IMR-90 (cell line): Measurements from ENCODE around the gene FXN. TPM values are rescaled to one million over a fixed set of nuclear protein-coding genes. Genes with fewer than 3 reads are reported as not detected.

Experiments used
- ATAC-seq: fragments of 200-7000 bp; cut with Tn5 transposase; 2 replicates; pipeline ENCODE4 v1.9.1; 2020; ENCODE audit warnings: low read depth, mild to moderate bottlenecking, moderate library complexity
- BruUV-seq: library from RNA; stranded (reverse); fragments of 400-500 nt; replicated peaks from 2 replicates; lab custom pipeline; 2021; lab: Mats Ljungman, UMichigan
- CTCF ChIA-PET: fragments of 300-600 bp; formaldehyde crosslinking; extraction: SDS; loops from one replicate; lab custom pipeline; 2021; ENCODE audit warnings: antibody characterized with exemption; lab: Yijun Ruan, JAX
- POLR2A ChIA-PET: fragments of 300-600 bp; sonication (Branson Sonifier 250); formaldehyde crosslinking; loops from one replicate; lab custom pipeline; 2022; ENCODE audit warnings: antibody characterized with exemption; ENCODE audit not compliant: unreplicated experiment; lab: Charles Lee
- DNase-seq: peaks from one replicate; pipeline ENCODE4 v3.0.0; 2013
- H2AFZ ChIP-seq: replicated peaks from 2 replicates; pipeline ENCODE3; 2013; ENCODE audit warnings: low read length, mild to moderate bottlenecking; ENCODE audit not compliant: poor library complexity
- H2AK5ac ChIP-seq: 2 replicates; pipeline ENCODE4 v1.6.1; 2013; ENCODE audit warnings: low read depth, low read length, inconsistent platforms
- H2AK9ac ChIP-seq: replicated peaks from 2 replicates; pipeline ENCODE3; 2013; ENCODE audit warnings: mild to moderate bottlenecking, low read depth, low read length, moderate library complexity; ENCODE audit not compliant: poor library complexity
- H2BK120ac ChIP-seq: 2 replicates; pipeline ENCODE4 v1.6.1; 2013; ENCODE audit warnings: low read depth, low read length, inconsistent platforms
- H2BK15ac ChIP-seq: 3 replicates; pipeline ENCODE4 v1.6.1; 2013; ENCODE audit warnings: low read depth, low read length, inconsistent platforms
- H2BK20ac ChIP-seq: 2 replicates; pipeline ENCODE4 v1.6.1; 2013; ENCODE audit warnings: low read depth, mild to moderate bottlenecking, inconsistent platforms, low read length, moderate library complexity
- H2BK5ac ChIP-seq: 2 replicates; pipeline ENCODE4 v1.6.1; 2013; ENCODE audit warnings: mild to moderate bottlenecking, low read depth, low read length, inconsistent platforms; ENCODE audit not compliant: poor library complexity, severe bottlenecking
- H3K14ac ChIP-seq: replicated peaks from 2 replicates; pipeline ENCODE4 v1.6.1; 2013; ENCODE audit warnings: low read depth, low read length, inconsistent platforms
- H3K18ac ChIP-seq: 2 replicates; pipeline ENCODE4 v1.6.1; 2013; ENCODE audit warnings: low read depth, low read length, control low read depth
- H3K23ac ChIP-seq: 2 replicates; pipeline ENCODE4 v1.6.1; 2013; ENCODE audit warnings: low read depth, low read length, inconsistent platforms
- H3K27ac ChIP-seq: 2 replicates; pipeline ENCODE4 v1.5.1; 2013; ENCODE audit warnings: mild to moderate bottlenecking, control low read depth, low read length; ENCODE audit not compliant: insufficient read depth
- H3K27me3 ChIP-seq: 2 replicates; pipeline ENCODE4 v1.6.1; 2013; ENCODE audit warnings: low read length; ENCODE audit not compliant: control insufficient read depth, insufficient read depth
- H3K36me3 ChIP-seq: 2 replicates; pipeline ENCODE4 v1.6.1; 2013; ENCODE audit warnings: low read length, mixed read lengths; ENCODE audit not compliant: control insufficient read depth, insufficient read depth
- H3K4ac ChIP-seq: 2 replicates; pipeline ENCODE4 v1.6.1; 2013; ENCODE audit warnings: low read depth, low read length, inconsistent platforms
- H3K4me1 ChIP-seq: 2 replicates; pipeline ENCODE4 v1.6.1; 2013; ENCODE audit warnings: low read length, mixed read lengths; ENCODE audit not compliant: control insufficient read depth, insufficient read depth
- H3K4me2 ChIP-seq: 2 replicates; pipeline ENCODE4 v1.6.1; 2013; ENCODE audit warnings: low read depth, mild to moderate bottlenecking, control low read depth, low read length, moderate library complexity
- H3K4me3 ChIP-seq: 2 replicates; pipeline ENCODE4 v1.5.1; 2013; ENCODE audit warnings: low read depth, mild to moderate bottlenecking, control low read depth, low read length, moderate library complexity; ENCODE audit not compliant: insufficient read depth
- H3K56ac ChIP-seq: 2 replicates; pipeline ENCODE4 v1.6.1; 2013; ENCODE audit warnings: low read length, inconsistent platforms; ENCODE audit not compliant: insufficient read depth; ENCODE audit errors: extremely low read depth
- H3K79me1 ChIP-seq, 2 experiments: 2 replicates each; pipeline ENCODE4 v1.6.1; 2013; ENCODE audit warnings: low read length in 2 of 2, inconsistent platforms in 1 of 2, low read depth in 1 of 2
- H3K9ac ChIP-seq: 2 replicates; pipeline ENCODE4 v1.6.1; 2013; ENCODE audit warnings: low read depth, low read length, control low read depth
- H3K9me1 ChIP-seq: 2 replicates; pipeline ENCODE4 v1.6.1; 2013; ENCODE audit warnings: low read length, inconsistent platforms; ENCODE audit not compliant: insufficient read depth
- H3K9me3 ChIP-seq: 2 replicates; pipeline ENCODE4 v1.6.1; 2013; ENCODE audit warnings: low read length; ENCODE audit not compliant: control insufficient read depth, insufficient read depth
- H4K20me1 ChIP-seq: 2 replicates; pipeline ENCODE4 v1.6.1; 2013; ENCODE audit warnings: low read length, inconsistent platforms; ENCODE audit not compliant: insufficient read depth
- H4K5ac ChIP-seq: 2 replicates; pipeline ENCODE4 v1.6.1; 2013; ENCODE audit warnings: mild to moderate bottlenecking, low read depth, low read length, control low read depth
- H4K8ac ChIP-seq, 2 experiments: 2 replicates each; pipeline ENCODE4 v1.6.1; 2013; ENCODE audit warnings: low read depth in 2 of 2, low read length in 2 of 2, control low read depth in 1 of 2, inconsistent platforms in 1 of 2
- H4K91ac ChIP-seq: 2 replicates; pipeline ENCODE4 v1.6.1; 2013; ENCODE audit warnings: low read depth, low read length, inconsistent platforms; ENCODE audit not compliant: insufficient read depth
- BHLHE40 ChIP-seq: fragments of 150-350 bp; IDR thresholded peaks from 2 replicates; pipeline ENCODE4 v1.6.1; 2016; ENCODE audit warnings: mild to moderate bottlenecking, low read depth, low read length
- CEBPB ChIP-seq: IDR thresholded peaks from 2 replicates; pipeline ENCODE4 v1.6.1; 2012; ENCODE audit warnings: low read depth, low read length, improper control_type of control experiment
- CHD1 ChIP-seq: IDR thresholded peaks from 2 replicates; pipeline ENCODE4 v1.6.1; 2012; ENCODE audit warnings: low read depth, low read length, improper control_type of control experiment
- FOS ChIP-seq: fragments of 150-350 bp; IDR thresholded peaks from 2 replicates; pipeline ENCODE4 v1.6.1; 2016; ENCODE audit warnings: low read depth, low read length
- MAFK ChIP-seq: IDR thresholded peaks from 2 replicates; pipeline ENCODE4 v1.6.1; 2012; ENCODE audit warnings: low read depth, low read length, improper control_type of control experiment
- NFE2L2 ChIP-seq: fragments of 150-350 bp; IDR thresholded peaks from 2 replicates; pipeline ENCODE4 v1.6.1; 2016; ENCODE audit warnings: low read depth, mild to moderate bottlenecking, low read length
- POLR2A ChIP-seq: IDR thresholded peaks from 2 replicates; pipeline ENCODE4 v1.6.1; 2012; ENCODE audit warnings: mild to moderate bottlenecking, low read depth, low read length
- RAD21 ChIP-seq: IDR thresholded peaks from 2 replicates; pipeline ENCODE4 v1.6.1; 2012; ENCODE audit warnings: low read length, improper control_type of control experiment
- RCOR1 ChIP-seq: IDR thresholded peaks from 2 replicates; pipeline ENCODE4 v1.6.1; 2012; ENCODE audit warnings: mild to moderate bottlenecking, low read length, improper control_type of control experiment; ENCODE audit not compliant: insufficient replicate concordance
- RFX5 ChIP-seq: IDR thresholded peaks from 2 replicates; pipeline ENCODE4 v1.8.0; 2012; ENCODE audit warnings: low read depth, mild to moderate bottlenecking, low read length, moderate library complexity
- WGBS, 2 experiments: methylation state at CpG; one replicate each; pipeline versions ENCODE4 v1.1.5 to v1.1.7; 2013; ENCODE audit warnings: missing lambda C conversion rate in 2 of 2; ENCODE audit not compliant: insufficient read length in 1 of 2; ENCODE audit errors: extremely low coverage in 2 of 2; 5-methylcytosine and 5-hydroxymethylcytosine counted together
- dilution Hi-C: fragments of 300-500 bp; cut with HindIII; formaldehyde crosslinking; loops from one replicate; pipeline ENCODE4 v1.14.3; 2018; ENCODE audit warnings: low sequenced_read_pairs; ENCODE audit not compliant: unreplicated experiment
- in situ Hi-C: fragments of 300-500 bp; cut with MboI; formaldehyde crosslinking; loops from 3 replicates; pipeline ENCODE4 v1.14.3; 2019; ENCODE audit warnings: low sequenced_read_pairs, inconsistent platforms, mixed read lengths
- intact Hi-C: fragments of 100-400 bp; cut with micrococcal nuclease; formaldehyde crosslinking; loops from 2 replicates; pipeline ENCODE4 v1.10.0; 2022
- polyA plus RNA-seq, 3 experiments: library from polyadenylated mRNA; depleted of rRNA; stranded (reverse); fragments of >200 nt; gene quantifications; 2 replicates each; pipeline ENCODE4 v1.2.3, GENCODE V29; 2012; ENCODE audit warnings: low replicate concordance in 1 of 3
- total RNA-seq: library from RNA; depleted of rRNA; stranded (reverse); fragments of >200 nt; gene quantifications from 2 replicates; pipeline ENCODE4 v1.2.3, GENCODE V29; 2012
- TF ChIP-seq, protein P1 (sequence below): fragments of 150-350 bp; IDR thresholded peaks from 2 replicates; pipeline ENCODE4 v1.6.1; 2016; ENCODE audit warnings: low read depth, mild to moderate bottlenecking, low read length, moderate library complexity, borderline replicate concordance
- TF ChIP-seq, protein P2 (sequence below): conservative IDR thresholded peaks from 2 replicates; pipeline ENCODE4 v1.5.1; 2012; ENCODE audit warnings: mild to moderate bottlenecking, low read depth, low read length, improper control_type of control experiment

FXN gene
- total and polyA plus RNA-seq, 2 of the 4 experiments (the other 2 are of a cell fraction), result 3.9 to 18.1 TPM

DNA sequence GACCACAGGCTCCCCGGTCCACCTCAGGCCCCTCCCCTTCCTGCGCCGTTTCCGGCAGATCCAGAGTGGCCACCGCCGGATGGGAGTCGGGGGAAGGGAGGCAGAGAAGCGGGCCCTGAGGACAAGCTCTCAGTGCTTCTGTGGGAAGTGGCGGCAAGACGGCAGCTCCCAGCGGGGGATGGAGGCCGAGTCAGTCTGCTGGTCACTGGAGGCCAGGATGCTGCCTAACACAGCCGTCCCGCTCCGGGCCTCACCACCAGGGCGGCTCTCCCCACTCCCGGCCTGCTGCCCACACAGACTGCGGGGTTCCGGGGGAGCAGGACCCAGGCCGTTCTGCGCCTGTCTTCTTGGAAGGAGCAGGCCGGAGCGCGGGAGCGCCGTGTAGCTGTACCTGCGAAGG lies 31.4 kb downstream of the FXN start:
- peaks cover 11% of the 10 kb centered on the region for H3K36me3 ChIP-seq
- dilution Hi-C loops, result no loop called here
- no peak overlapping the region for H2AK5ac ChIP-seq
- no peak for ATAC-seq
- H3K79me1 ChIP-seq, result peaks cover 0 to 3% of the 10 kb centered on the region in 2 experiments; a peak in 1 of 4 replicates
- H2AFZ ChIP-seq, result no peak overlapping the region
- H3K4ac ChIP-seq, result no peak overlapping the region
- H3K9ac ChIP-seq, result no peak overlapping the region
- BruUV-seq, result no TSS peak
- TF ChIP-seq, protein P1, sequence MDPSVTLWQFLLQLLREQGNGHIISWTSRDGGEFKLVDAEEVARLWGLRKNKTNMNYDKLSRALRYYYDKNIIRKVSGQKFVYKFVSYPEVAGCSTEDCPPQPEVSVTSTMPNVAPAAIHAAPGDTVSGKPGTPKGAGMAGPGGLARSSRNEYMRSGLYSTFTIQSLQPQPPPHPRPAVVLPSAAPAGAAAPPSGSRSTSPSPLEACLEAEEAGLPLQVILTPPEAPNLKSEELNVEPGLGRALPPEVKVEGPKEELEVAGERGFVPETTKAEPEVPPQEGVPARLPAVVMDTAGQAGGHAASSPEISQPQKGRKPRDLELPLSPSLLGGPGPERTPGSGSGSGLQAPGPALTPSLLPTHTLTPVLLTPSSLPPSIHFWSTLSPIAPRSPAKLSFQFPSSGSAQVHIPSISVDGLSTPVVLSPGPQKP, result no peak
- TF ChIP-seq, protein P2, sequence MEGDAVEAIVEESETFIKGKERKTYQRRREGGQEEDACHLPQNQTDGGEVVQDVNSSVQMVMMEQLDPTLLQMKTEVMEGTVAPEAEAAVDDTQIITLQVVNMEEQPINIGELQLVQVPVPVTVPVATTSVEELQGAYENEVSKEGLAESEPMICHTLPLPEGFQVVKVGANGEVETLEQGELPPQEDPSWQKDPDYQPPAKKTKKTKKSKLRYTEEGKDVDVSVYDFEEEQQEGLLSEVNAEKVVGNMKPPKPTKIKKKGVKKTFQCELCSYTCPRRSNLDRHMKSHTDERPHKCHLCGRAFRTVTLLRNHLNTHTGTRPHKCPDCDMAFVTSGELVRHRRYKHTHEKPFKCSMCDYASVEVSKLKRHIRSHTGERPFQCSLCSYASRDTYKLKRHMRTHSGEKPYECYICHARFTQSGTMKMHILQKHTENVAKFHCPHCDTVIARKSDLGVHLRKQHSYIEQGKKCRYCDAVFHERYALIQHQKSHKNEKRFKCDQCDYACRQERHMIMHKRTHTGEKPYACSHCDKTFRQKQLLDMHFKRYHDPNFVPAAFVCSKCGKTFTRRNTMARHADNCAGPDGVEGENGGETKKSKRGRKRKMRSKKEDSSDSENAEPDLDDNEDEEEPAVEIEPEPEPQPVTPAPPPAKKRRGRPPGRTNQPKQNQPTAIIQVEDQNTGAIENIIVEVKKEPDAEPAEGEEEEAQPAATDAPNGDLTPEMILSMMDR, result no peak
- TF ChIP-seq RAD21, result no peak
- TF ChIP-seq RFX5, result no peak
- no peak for TF ChIP-seq CEBPB
- TF ChIP-seq NFE2L2, result no peak
- TF ChIP-seq POLR2A, result no peak
- no peak for TF ChIP-seq MAFK
- TF ChIP-seq BHLHE40, result no peak
- TF ChIP-seq RCOR1, result no peak
- TF ChIP-seq CHD1, result no peak
- no peak for TF ChIP-seq FOS
- no peaks in the 10 kb centered on the region for H3K27me3 ChIP-seq
- no peak overlapping the region for H3K27ac ChIP-seq
- no peak overlapping the region for H3K4me3 ChIP-seq
- CTCF ChIA-PET, result interaction anchor here (0.8 kb wide), 1 partner anchor 132 kb away, joined by 3 read pairs; no protein-coding TSS in a partner anchor
- H3K9me1 ChIP-seq, result peaks cover 4% of the 10 kb centered on the region; the same call in 1 of the 2 replicates
- H4K20me1 ChIP-seq, result no peaks in the 10 kb centered on the region
- no peak overlapping the region for H3K23ac ChIP-seq
- peaks cover 2% of the 10 kb centered on the region; the same call in 1 of the 2 replicates for H3K4me1 ChIP-seq
- no peak overlapping the region for H3K56ac ChIP-seq
- H2BK120ac ChIP-seq, result no peak overlapping the region
- H3K9me3 ChIP-seq, result no peaks in the 10 kb centered on the region
- DNase-seq, result no peak
- H4K5ac ChIP-seq, result no peak overlapping the region
- no peak overlapping the region for H2BK20ac ChIP-seq
- intact Hi-C loops, result no loop called here
- in situ Hi-C loops, result loop anchor here (25.0 kb wide), 1 partner anchor 495 kb away; no protein-coding TSS in a partner anchor
- WGBS, 2 experiments, result 96% methylated on average over 4 of the region's 27 CpGs; no CpG with 5 or more reads in 1 of the 2 experiments
- H2BK5ac ChIP-seq, result no peak overlapping the region
- no peak overlapping the region for H3K18ac ChIP-seq
- no peak overlapping the region for H4K8ac ChIP-seq
- no peak overlapping the region for H2BK15ac ChIP-seq
- H3K14ac ChIP-seq, result no peak overlapping the region
- no peak overlapping the region for H4K91ac ChIP-seq
- H3K4me2 ChIP-seq, result no peak overlapping the region
- H2AK9ac ChIP-seq, result peak overlapping the region; percentile 44
- POLR2A ChIA-PET, result no interaction called here
